HEK293T (cell line): ENCODE results near the gene PRPF39.

Source experiments
- CTCF ChIA-PET: fragments of 350-600 bp; formaldehyde crosslinking; extraction: SDS; loops from one replicate; lab custom pipeline; 2021; ENCODE audit warnings: antibody characterized with exemption, inconsistent platforms; lab: Yijun Ruan, JAX
- POLR2A ChIA-PET: fragments of 350-600 bp; formaldehyde crosslinking; extraction: SDS; loops from one replicate; lab custom pipeline; 2020; ENCODE audit warnings: antibody characterized with exemption, inconsistent platforms; lab: Yijun Ruan, JAX
- DNase-seq: peaks from one replicate; pipeline ENCODE4 v3.0.0; 2012; ENCODE audit warnings: mixed read lengths; ENCODE audit errors: extremely low spot score
- ARNT ChIP-seq: fragments of 450-650 bp; IDR thresholded peaks from 2 replicates; pipeline ENCODE4 v1.6.1; 2017; ENCODE audit warnings: mild to moderate bottlenecking
- BHLHE40 ChIP-seq: fragments of 450-650 bp; IDR thresholded peaks from 2 replicates; pipeline ENCODE4 v1.6.1; 2016; ENCODE audit warnings: mild to moderate bottlenecking, moderate library complexity, borderline replicate concordance
- CTBP1 ChIP-seq: fragments of 450-650 bp; IDR thresholded peaks from 2 replicates; pipeline ENCODE4 v1.6.1; 2016; ENCODE audit warnings: borderline replicate concordance
- ELF4 ChIP-seq: fragments of 450-650 bp; IDR thresholded peaks from 2 replicates; pipeline ENCODE4 v1.6.1; 2017; ENCODE audit warnings: antibody characterized with exemption
- FOXA1 ChIP-seq: fragments of 450-650 bp; IDR thresholded peaks from 2 replicates; pipeline ENCODE4 v1.6.1; 2016; ENCODE audit warnings: mild to moderate bottlenecking
- FOXK2 ChIP-seq: fragments of 450-650 bp; IDR thresholded peaks from 2 replicates; pipeline ENCODE4 v1.6.1; 2016; ENCODE audit warnings: mild to moderate bottlenecking
- FOXM1 ChIP-seq: fragments of 450-650 bp; IDR thresholded peaks from 2 replicates; pipeline ENCODE4 v1.6.1; 2017; ENCODE audit warnings: mild to moderate bottlenecking, borderline replicate concordance
- HDGF ChIP-seq: fragments of 450-650 bp; IDR thresholded peaks from 2 replicates; pipeline ENCODE4 v1.6.1; 2017; ENCODE audit warnings: antibody characterized with exemption, borderline replicate concordance
- L3MBTL2 ChIP-seq: fragments of 450-650 bp; conservative IDR thresholded peaks from 2 replicates; pipeline ENCODE4 v1.6.1; 2016; ENCODE audit warnings: mild to moderate bottlenecking
- LEF1 ChIP-seq: fragments of 450-650 bp; IDR thresholded peaks from 2 replicates; pipeline ENCODE4 v1.6.1; 2017; ENCODE audit warnings: mild to moderate bottlenecking, borderline replicate concordance
- NFRKB ChIP-seq: fragments of 450-650 bp; IDR thresholded peaks from 2 replicates; pipeline ENCODE4 v1.6.1; 2016; ENCODE audit warnings: mild to moderate bottlenecking, moderate library complexity
- SP1 ChIP-seq: fragments of 450-650 bp; IDR thresholded peaks from 2 replicates; pipeline ENCODE4 v1.6.1; 2017
- SUZ12 ChIP-seq: fragments of 450-650 bp; IDR thresholded peaks from 2 replicates; pipeline ENCODE4 v1.6.1; 2016; ENCODE audit warnings: mild to moderate bottlenecking
- TARDBP ChIP-seq: fragments of 450-650 bp; IDR thresholded peaks from 2 replicates; pipeline ENCODE4 v1.6.1; 2016
- ZNF384 ChIP-seq: fragments of 450-650 bp; IDR thresholded peaks from 2 replicates; pipeline ENCODE4 v1.6.1; 2016
- TF ChIP-seq, protein P1 (sequence below): fragments of 450-650 bp; IDR thresholded peaks from 2 replicates; pipeline ENCODE4 v1.6.1; 2016

Gene PRPF39

DNA sequence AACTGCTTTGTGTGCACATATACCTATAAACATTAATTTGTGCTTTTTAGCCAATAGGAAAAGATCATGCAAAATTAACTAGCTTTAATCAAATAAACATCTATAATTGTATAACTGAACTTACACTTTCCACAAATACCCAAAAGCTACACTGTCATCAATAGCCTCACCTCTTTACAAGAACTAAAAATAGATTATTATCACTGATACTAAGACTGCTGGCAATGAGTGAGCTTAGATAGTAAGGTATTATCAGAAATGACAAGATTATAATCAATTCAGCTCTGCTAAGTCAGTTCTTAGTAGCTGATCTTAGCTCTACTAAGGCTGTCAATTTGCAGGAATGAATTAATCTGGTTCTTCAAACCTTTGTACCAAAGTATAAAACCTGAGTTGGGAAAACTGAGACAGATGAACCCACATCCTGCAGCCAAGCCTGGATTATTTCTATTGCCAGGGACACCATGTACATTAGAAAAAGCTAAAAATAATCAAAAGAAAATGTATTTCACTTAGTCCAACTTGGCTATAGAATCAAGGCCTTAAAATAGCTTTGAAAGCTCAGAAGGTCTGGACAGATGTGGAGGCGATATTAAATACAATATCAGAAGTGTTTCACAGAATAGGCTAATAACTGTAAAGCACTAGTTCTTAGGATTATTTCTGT, 45.2 kb downstream of the PRPF39 start:
- POLR2A ChIA-PET, result interaction anchor here (1.5 kb wide), 1 partner anchor 167 kb away, joined by 6 read pairs; the partner anchor contains the start of genes KLHL28 and TOGARAM1

DNA sequence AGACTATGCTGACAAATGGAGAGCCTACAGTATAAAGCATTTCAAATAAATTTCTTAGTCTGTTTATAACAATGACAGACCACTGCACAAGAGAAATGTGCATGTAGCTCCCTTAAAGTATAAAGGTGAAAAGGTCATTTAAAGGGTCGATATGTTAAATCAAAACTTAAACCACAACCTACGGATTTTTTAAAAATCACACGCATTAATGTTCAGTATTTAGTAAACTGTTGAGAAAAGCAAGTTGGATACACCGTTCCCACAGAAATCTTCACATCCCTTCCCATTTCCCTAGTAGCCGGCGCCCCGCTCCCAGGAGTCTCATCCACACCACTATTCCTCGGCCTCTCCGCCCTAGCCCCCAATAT, 49.8 kb downstream of the PRPF39 start:
- ChIA-PET CTCF (no interaction called here), POLR2A (interaction anchor here (1.1 to 4.5 kb wide), 5 partner anchors 10 to 220 kb away, joined by 3 to 32 read pairs (median 5); partner anchors contain the start of genes KLHL28 and TOGARAM1)
- DNase-seq, result no peak
- no peak for TF ChIP-seq CTBP1
- TF ChIP-seq BHLHE40, result no peak
- no peak for TF ChIP-seq L3MBTL2
- TF ChIP-seq SUZ12, result no peak
- TF ChIP-seq HDGF, result no peak
- TF ChIP-seq NFRKB, result no peak
- no peak for TF ChIP-seq ELF4
- TF ChIP-seq TARDBP, result no peak
- TF ChIP-seq, protein P1, sequence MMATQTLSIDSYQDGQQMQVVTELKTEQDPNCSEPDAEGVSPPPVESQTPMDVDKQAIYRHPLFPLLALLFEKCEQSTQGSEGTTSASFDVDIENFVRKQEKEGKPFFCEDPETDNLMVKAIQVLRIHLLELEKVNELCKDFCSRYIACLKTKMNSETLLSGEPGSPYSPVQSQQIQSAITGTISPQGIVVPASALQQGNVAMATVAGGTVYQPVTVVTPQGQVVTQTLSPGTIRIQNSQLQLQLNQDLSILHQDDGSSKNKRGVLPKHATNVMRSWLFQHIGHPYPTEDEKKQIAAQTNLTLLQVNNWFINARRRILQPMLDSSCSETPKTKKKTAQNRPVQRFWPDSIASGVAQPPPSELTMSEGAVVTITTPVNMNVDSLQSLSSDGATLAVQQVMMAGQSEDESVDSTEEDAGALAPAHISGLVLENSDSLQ, result no peak
- TF ChIP-seq FOXK2, result no peak
- TF ChIP-seq ARNT, result no peak

More for the DNA sequence above, 45.2 kb downstream of the PRPF39 start:
- CTCF ChIA-PET, result no interaction called here
- no peak for DNase-seq
- TF ChIP-seq CTBP1, result no peak
- TF ChIP-seq FOXM1, result no peak
- TF ChIP-seq, protein P1, result no peak
- TF ChIP-seq FOXK2, result no peak
- no peak for TF ChIP-seq TARDBP

DNA sequence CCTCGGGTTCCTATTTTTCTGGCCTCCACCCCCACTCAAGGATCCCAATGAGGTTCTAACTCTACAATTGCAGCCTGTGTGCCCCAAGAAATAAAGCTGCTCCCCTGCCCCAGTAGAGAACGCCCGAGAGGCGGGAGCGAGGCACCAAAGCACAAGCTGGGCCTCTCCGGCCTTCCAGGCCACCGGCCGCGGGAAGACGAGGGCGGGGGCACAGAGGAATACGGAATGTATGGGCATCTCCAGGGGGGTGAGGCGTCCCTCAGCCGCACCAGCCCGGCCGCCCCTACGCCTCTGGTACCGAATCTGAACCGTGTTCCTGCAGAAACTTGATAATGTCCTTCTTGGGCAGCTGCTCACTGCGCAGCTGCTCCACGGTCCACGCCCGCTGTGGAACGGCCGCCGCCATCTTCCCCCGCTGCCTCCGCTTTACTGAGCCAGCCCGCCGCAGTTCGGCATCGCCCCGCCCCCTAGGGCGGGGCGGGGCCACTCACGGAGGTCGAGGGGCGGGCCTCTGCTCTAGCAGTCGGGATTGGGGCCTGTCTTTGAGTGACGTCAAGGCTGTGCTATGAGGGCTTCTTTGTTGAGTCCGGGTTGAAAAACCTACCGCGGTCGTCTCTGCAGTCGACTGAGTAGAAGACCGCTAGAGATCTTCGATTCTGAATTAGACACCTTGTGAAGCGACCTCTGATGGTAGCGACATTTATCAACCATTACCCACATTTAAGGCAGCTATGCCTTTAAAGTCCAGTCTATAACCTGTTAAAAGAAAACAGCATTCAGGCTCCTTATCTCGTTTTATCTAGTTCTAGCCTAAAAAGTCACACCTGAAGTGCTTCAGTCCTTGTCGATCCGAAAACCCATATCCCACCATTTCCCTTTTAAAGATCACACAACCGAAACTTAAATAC, 50.4 kb downstream of the PRPF39 start, which contains the start of gene FKBP3:
Gene FKBP3 (minus strand): TSS at position 431 of the 908 bp plus-strand sequence. CDS start 25 bp downstream, at position 406.
- TF ChIP-seq ZNF384 (no peak), FOXK2 (no peak), CTBP1 (no peak), BHLHE40 (peak; percentile 74), SP1 (no peak), HDGF (no peak), FOXA1 (no peak), ARNT (0 out of 2 replicates have a peak, but pooled peaks have one; percentile 11), ELF4 (no peak), NFRKB (no peak), L3MBTL2 (peak; percentile 30; the same call in 1 of the 2 replicates), LEF1 (no peak), FOXM1 (peak; percentile 90), SUZ12 (no peak), TARDBP (no peak)
- TF ChIP-seq, protein P1, result peak; percentile 98
- CTCF ChIA-PET, result no interaction called here

DNA sequence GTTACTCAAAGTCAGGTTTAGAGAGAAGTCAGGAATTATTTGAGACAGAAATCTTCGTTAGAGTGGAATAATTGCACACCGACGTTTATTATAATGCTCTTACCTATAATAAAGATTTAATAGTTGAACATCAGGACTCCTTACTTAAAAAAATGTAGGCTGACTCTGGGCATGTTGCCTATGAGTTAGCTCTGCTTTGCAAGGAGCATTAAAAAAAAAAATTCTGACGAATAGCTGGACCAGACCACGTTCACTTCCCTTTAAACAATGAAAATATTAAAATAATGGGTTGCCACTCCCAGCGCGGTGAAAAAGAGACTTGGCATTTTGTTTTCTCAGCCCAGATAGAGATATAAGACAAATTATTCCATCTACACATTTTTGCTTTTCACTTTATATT, 51.2 kb downstream of the PRPF39 start:
- TF ChIP-seq CTBP1 (no peak), ARNT (no peak), FOXM1 (no peak), SP1 (no peak), TARDBP (no peak)
- DNase-seq, result no peak
- ChIA-PET POLR2A (interaction anchor here (0.9 to 4.5 kb wide), 4 partner anchors 12 to 183 kb away, joined by 4 to 32 read pairs (median 12); partner anchors contain the start of genes KLHL28, PRPF39 and TOGARAM1), CTCF (interaction anchor here (0.6 kb wide), 1 partner anchor 197 kb away, joined by 3 read pairs; no protein-coding TSS in a partner anchor)

More for the DNA sequence above, 50.4 kb downstream of the PRPF39 start, which contains the start of gene FKBP3:
- peak; percentile 97 for DNase-seq
- POLR2A ChIA-PET, result interaction anchor here (0.5 to 4.5 kb wide), 6 partner anchors 10 to 220 kb away, joined by 3 to 32 read pairs (median 8); partner anchors contain the start of genes KLHL28, PRPF39 and TOGARAM1

DNA sequence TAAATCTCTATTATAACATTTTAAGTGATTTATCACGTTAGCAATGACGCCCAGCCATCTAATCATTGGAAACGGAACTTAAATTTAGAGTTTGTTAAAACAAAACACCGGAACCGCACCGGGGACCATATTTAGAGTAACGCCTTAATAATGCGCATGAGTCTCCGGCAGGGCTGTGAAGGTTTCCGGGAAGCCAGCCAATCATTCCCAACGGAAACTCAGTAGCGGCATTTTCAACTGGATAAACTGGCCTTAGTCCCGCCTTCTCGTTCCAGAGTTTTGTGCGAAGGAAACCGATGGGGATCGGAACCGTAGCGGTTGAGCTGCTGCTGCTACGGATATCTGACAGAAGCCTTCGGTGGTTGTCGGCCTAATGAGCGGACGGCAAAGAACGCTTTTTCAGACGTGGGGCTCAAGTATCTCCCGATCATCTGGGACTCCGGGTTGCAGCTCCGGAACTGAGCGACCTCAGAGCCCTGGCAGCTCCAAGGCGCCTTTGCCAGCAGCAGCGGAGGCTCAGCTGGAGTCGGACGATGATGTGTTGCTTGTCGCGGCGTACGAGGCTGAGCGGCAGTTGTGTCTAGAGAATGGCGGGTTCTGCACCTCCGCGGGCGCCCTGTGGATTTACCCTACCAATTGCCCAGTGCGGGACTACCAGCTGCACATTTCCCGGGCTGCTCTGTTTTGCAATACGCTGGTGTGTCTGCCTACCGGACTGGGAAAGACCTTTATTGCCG, 51.9 kb downstream of the PRPF39 start, which contains the start of gene FANCM:
Gene FANCM (plus strand): TSS at position 272 of the 737 bp plus-strand sequence. CDS start 102 bp downstream, at position 374.
- CTCF ChIA-PET, result interaction anchor here (0.6 to 1.2 kb wide), 3 partner anchors 95 to 196 kb away, joined by 3 read pairs; no protein-coding TSS in a partner anchor
- TF ChIP-seq NFRKB (peak; percentile 96), L3MBTL2 (no peak), CTBP1 (no peak), SP1 (no peak), HDGF (no peak), ELF4 (peak; percentile 49; the same call in 1 of the 2 replicates), TARDBP (no peak), FOXM1 (no peak), SUZ12 (no peak), FOXK2 (no peak), LEF1 (no peak), FOXA1 (no peak), ARNT (no peak), ZNF384 (no peak), BHLHE40 (no peak)
- TF ChIP-seq, protein P1, result peak; percentile 89
- DNase-seq, result peak; percentile 83
- POLR2A ChIA-PET, result interaction anchor here (0.7 to 4.5 kb wide), 6 partner anchors 12 to 223 kb away, joined by 3 to 32 read pairs (median 4); partner anchors contain the start of genes KLHL28, PRPF39 and TOGARAM1
